ENCODE data around the gene ITPR1.

Gene ITPR1

DNA sequence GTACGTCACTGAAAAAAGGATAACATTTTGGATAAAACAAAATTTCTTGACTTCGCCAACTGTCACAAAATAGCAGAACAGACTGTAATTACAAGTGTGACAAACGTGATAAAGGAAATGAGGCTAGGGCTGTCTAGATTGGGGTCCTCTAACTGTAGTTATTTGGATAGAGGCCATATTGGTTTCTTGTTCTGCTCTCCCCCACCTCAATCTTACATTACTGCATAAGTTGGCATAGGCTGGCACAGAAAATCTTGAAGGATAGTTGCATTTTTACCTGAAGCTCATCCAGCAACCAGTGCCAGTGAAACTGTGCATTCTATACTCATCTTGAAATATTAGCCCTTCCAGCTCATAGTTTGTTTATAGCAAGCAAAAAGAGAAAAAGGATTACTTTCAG lies 84.6 kb downstream of the ITPR1 start:
- WGBS = 100% methylated on average over 1 of the region's 3 CpGs
- Histone ChIP-seq H3K4me2 (ENCODE audit: low read length, poor library complexity, severe bottlenecking) (no peak overlapping the region), H3K4ac (ENCODE audit: low read depth in 1 of 2, low read length in 2 of 2) (no peak overlapping the region)

GRCh38 chr3:4580346-4581123 lies 87.4 kb downstream of the ITPR1 start:
- H3K23ac ChIP-seq (ENCODE audit: low read length in 2 of 2) = no peak overlapping the region
- peaks cover 2% of the 10 kb centered on the region for H3K4me1 ChIP-seq (ENCODE audit: control insufficient read depth, insufficient read depth, low read depth, low read length)
- H4K8ac ChIP-seq (ENCODE audit: low read length) = no peak overlapping the region
- H4K91ac ChIP-seq (ENCODE audit: low read length) = no peak overlapping the region
- H2BK120ac ChIP-seq (ENCODE audit: low read depth, low read length) = no peak overlapping the region
- H3K9me3 ChIP-seq (ENCODE audit: control insufficient read depth, low read length) = no peaks in the 10 kb centered on the region
- no peaks in the 10 kb centered on the region for H3K79me1 ChIP-seq (replicated peaks; ENCODE audit: low read length, poor library complexity, severe bottlenecking)
- no peak overlapping the region for H3K27ac ChIP-seq (ENCODE audit: low read length, poor library complexity, severe bottlenecking)
- no peaks in the 10 kb centered on the region for H3K27me3 ChIP-seq (ENCODE audit: control insufficient read depth in 1 of 2, insufficient read depth in 1 of 2, low read length in 2 of 2)
- H2AFZ ChIP-seq (ENCODE audit: low read depth, low read length) = peak overlapping the region; percentile 63
- 84% methylated on average over 14 of the region's 14 CpGs for WGBS
- H3K4me2 ChIP-seq (ENCODE audit: low read length, poor library complexity, severe bottlenecking) = no peak overlapping the region
- H3K18ac ChIP-seq (ENCODE audit: low read depth in 1 of 2, low read length in 2 of 2) = peak overlapping the region in 1 of 2 experiments; percentile 70
- no peak overlapping the region for H2BK5ac ChIP-seq (ENCODE audit: low read depth, low read length, poor library complexity, severe bottlenecking)
- H3K4ac ChIP-seq (ENCODE audit: low read depth in 1 of 2, low read length in 2 of 2) = peak overlapping the region in 1 of 2 experiments; percentile 26
- peak overlapping the region in 1 of 2 experiments; percentile 55 for H3K14ac ChIP-seq (ENCODE audit: low read length in 2 of 2)
- no peaks in the 10 kb centered on the region for H3K36me3 ChIP-seq (ENCODE audit: control insufficient read depth in 1 of 2, insufficient read depth in 2 of 2, low read depth in 1 of 2, low read length in 2 of 2)
- H2BK12ac ChIP-seq (ENCODE audit: low read length in 2 of 2) = peak overlapping the region in 1 of 2 experiments; percentile 88
- H3K4me3 ChIP-seq (ENCODE audit: insufficient read depth in 1 of 2, low read depth in 1 of 2, low read length in 2 of 2) = no peak overlapping the region
- no peak overlapping the region for H2AK5ac ChIP-seq (ENCODE audit: low read length, severe bottlenecking)
- no peak for DNase-seq
- no peak overlapping the region for H2BK15ac ChIP-seq (ENCODE audit: low read depth, poor library complexity, severe bottlenecking)
- H3K9ac ChIP-seq (ENCODE audit: low read length) = no peak overlapping the region

More for the DNA sequence above, 84.6 kb downstream of the ITPR1 start:
- H3K9me3 ChIP-seq (ENCODE audit: control insufficient read depth, low read length) = no peaks in the 10 kb centered on the region
- no peak overlapping the region for H2AFZ ChIP-seq (ENCODE audit: low read depth, low read length)
- H4K91ac ChIP-seq (ENCODE audit: low read length) = no peak overlapping the region
- no peak for DNase-seq
- H4K8ac ChIP-seq (ENCODE audit: low read length) = no peak overlapping the region
- H2BK12ac ChIP-seq (ENCODE audit: low read length in 2 of 2) = no peak overlapping the region
- no peak overlapping the region for H3K23ac ChIP-seq (ENCODE audit: low read length in 2 of 2)
- H2BK15ac ChIP-seq (ENCODE audit: low read depth, poor library complexity, severe bottlenecking) = no peak overlapping the region
- no peak overlapping the region for H2BK120ac ChIP-seq (ENCODE audit: low read depth, low read length)
- no peak overlapping the region for H3K18ac ChIP-seq (ENCODE audit: low read depth in 1 of 2, low read length in 2 of 2)
- no peak overlapping the region for H3K14ac ChIP-seq (ENCODE audit: low read length in 2 of 2)
- no peak overlapping the region for H2BK5ac ChIP-seq (ENCODE audit: low read depth, low read length, poor library complexity, severe bottlenecking)
- H3K9ac ChIP-seq (ENCODE audit: low read length) = no peak overlapping the region
- H3K79me1 ChIP-seq (replicated peaks; ENCODE audit: low read length, poor library complexity, severe bottlenecking) = no peaks in the 10 kb centered on the region
- no peaks in the 10 kb centered on the region for H3K36me3 ChIP-seq (ENCODE audit: control insufficient read depth in 1 of 2, insufficient read depth in 2 of 2, low read depth in 1 of 2, low read length in 2 of 2)
- no peaks in the 10 kb centered on the region for H3K27me3 ChIP-seq (ENCODE audit: control insufficient read depth in 1 of 2, insufficient read depth in 1 of 2, low read length in 2 of 2)
- H3K4me3 ChIP-seq (ENCODE audit: insufficient read depth in 1 of 2, low read depth in 1 of 2, low read length in 2 of 2) = no peak overlapping the region
- peaks cover 2% of the 10 kb centered on the region for H3K4me1 ChIP-seq (ENCODE audit: control insufficient read depth, insufficient read depth, low read depth, low read length)
- H2AK5ac ChIP-seq (ENCODE audit: low read length, severe bottlenecking) = no peak overlapping the region
- no peak overlapping the region for H3K27ac ChIP-seq (ENCODE audit: low read length, poor library complexity, severe bottlenecking)

DNA sequence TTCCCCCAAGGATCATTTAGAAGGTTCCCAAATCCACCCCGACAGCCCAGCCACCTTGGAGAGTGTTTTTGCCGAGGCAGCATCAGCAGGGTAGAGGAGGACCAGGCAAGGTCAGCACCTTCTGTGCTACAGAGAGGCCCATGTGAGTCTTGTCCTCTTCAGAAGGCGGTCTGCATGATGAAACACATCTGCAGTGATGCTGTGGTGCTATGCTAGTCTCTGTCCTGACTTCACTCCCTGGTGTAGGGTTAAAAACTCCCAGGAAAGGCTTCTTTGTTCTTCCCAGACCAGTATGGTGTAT lies 87.9 kb downstream of the ITPR1 start:
- H3K27ac ChIP-seq (ENCODE audit: low read length, poor library complexity, severe bottlenecking) = no peak overlapping the region

DNA sequence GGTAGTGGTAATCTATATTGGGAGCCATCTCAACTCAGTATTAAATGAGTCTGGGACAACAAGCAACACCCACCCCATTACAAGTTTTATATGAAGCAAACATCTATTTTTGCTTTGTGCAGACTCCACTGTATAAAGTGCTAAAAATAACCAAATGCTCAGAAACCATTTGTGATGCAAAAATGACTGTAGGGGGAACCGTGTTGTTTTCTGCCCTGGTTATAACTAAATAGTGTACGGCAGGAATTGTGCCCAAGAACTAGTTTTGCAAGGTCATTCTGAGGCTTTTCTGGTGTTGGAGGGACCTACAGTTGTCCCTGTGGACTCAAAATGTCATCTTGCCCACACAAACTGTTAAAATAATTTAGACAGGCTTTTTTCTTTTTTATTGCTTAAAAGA lies 88.3 kb downstream of the ITPR1 start:
- no peak overlapping the region for H2BK5ac ChIP-seq (ENCODE audit: low read depth, low read length, poor library complexity, severe bottlenecking)
- H3K9ac ChIP-seq (ENCODE audit: low read length) = no peak overlapping the region
- H3K14ac ChIP-seq (ENCODE audit: low read length in 2 of 2) = no peak overlapping the region
- H3K9me3 ChIP-seq (ENCODE audit: control insufficient read depth, low read length) = no peaks in the 10 kb centered on the region
- no peak overlapping the region for H3K4me3 ChIP-seq (ENCODE audit: insufficient read depth in 1 of 2, low read depth in 1 of 2, low read length in 2 of 2)
- no peaks in the 10 kb centered on the region for H3K27me3 ChIP-seq (ENCODE audit: control insufficient read depth in 1 of 2, insufficient read depth in 1 of 2, low read length in 2 of 2)
- no peak overlapping the region for H3K18ac ChIP-seq (ENCODE audit: low read depth in 1 of 2, low read length in 2 of 2)
- no peaks in the 10 kb centered on the region for H3K79me1 ChIP-seq (replicated peaks; ENCODE audit: low read length, poor library complexity, severe bottlenecking)
- no peak overlapping the region for H2AFZ ChIP-seq (ENCODE audit: low read depth, low read length)
- no peak overlapping the region for H2BK15ac ChIP-seq (ENCODE audit: low read depth, poor library complexity, severe bottlenecking)
- no peak overlapping the region for H3K4me2 ChIP-seq (ENCODE audit: low read length, poor library complexity, severe bottlenecking)
- H4K8ac ChIP-seq (ENCODE audit: low read length) = no peak overlapping the region
- H3K27ac ChIP-seq (ENCODE audit: low read length, poor library complexity, severe bottlenecking) = no peak overlapping the region
- peaks cover 2% of the 10 kb centered on the region for H3K4me1 ChIP-seq (ENCODE audit: control insufficient read depth, insufficient read depth, low read depth, low read length)
- WGBS = 95% methylated on average over 2 of the region's 2 CpGs
- H2AK5ac ChIP-seq (ENCODE audit: low read length, severe bottlenecking) = no peak overlapping the region
- no peak overlapping the region for H4K91ac ChIP-seq (ENCODE audit: low read length)
- no peaks in the 10 kb centered on the region for H3K36me3 ChIP-seq (ENCODE audit: control insufficient read depth in 1 of 2, insufficient read depth in 2 of 2, low read depth in 1 of 2, low read length in 2 of 2)
- no peak overlapping the region for H2BK12ac ChIP-seq (ENCODE audit: low read length in 2 of 2)
- no peak overlapping the region for H3K23ac ChIP-seq (ENCODE audit: low read length in 2 of 2)
- no peak for DNase-seq
- H3K4ac ChIP-seq (ENCODE audit: low read depth in 1 of 2, low read length in 2 of 2) = no peak overlapping the region
- no peak overlapping the region for H2BK120ac ChIP-seq (ENCODE audit: low read depth, low read length)

More for the DNA sequence above, 87.9 kb downstream of the ITPR1 start:
- Histone ChIP-seq H3K18ac (ENCODE audit: low read depth in 1 of 2, low read length in 2 of 2) (no peak overlapping the region), H2BK15ac (ENCODE audit: low read depth, poor library complexity, severe bottlenecking) (no peak overlapping the region), H4K91ac (ENCODE audit: low read length) (no peak overlapping the region), H3K4me3 (ENCODE audit: insufficient read depth in 1 of 2, low read depth in 1 of 2, low read length in 2 of 2) (no peak overlapping the region), H2BK5ac (ENCODE audit: low read depth, low read length, poor library complexity, severe bottlenecking) (no peak overlapping the region), H3K23ac (ENCODE audit: low read length in 2 of 2) (no peak overlapping the region), H2AK5ac (ENCODE audit: low read length, severe bottlenecking) (no peak overlapping the region), H4K8ac (ENCODE audit: low read length) (no peak overlapping the region), H3K4me2 (ENCODE audit: low read length, poor library complexity, severe bottlenecking) (no peak overlapping the region), H2BK120ac (ENCODE audit: low read depth, low read length) (no peak overlapping the region), H2BK12ac (ENCODE audit: low read length in 2 of 2) (peak overlapping the region in 1 of 2 experiments; percentile 18), H3K14ac (ENCODE audit: low read length in 2 of 2) (no peak overlapping the region), H2AFZ (ENCODE audit: low read depth, low read length) (no peak overlapping the region), H3K4me1 (ENCODE audit: control insufficient read depth, insufficient read depth, low read depth, low read length) (peaks cover 2% of the 10 kb centered on the region), H3K79me1 (replicated peaks; ENCODE audit: low read length, poor library complexity, severe bottlenecking) (no peaks in the 10 kb centered on the region), H3K9ac (ENCODE audit: low read length) (no peak overlapping the region), H3K9me3 (ENCODE audit: control insufficient read depth, low read length) (no peaks in the 10 kb centered on the region), H3K4ac (ENCODE audit: low read depth in 1 of 2, low read length in 2 of 2) (no peak overlapping the region), H3K36me3 (ENCODE audit: control insufficient read depth in 1 of 2, insufficient read depth in 2 of 2, low read depth in 1 of 2, low read length in 2 of 2) (no peaks in the 10 kb centered on the region), H3K27me3 (ENCODE audit: control insufficient read depth in 1 of 2, insufficient read depth in 1 of 2, low read length in 2 of 2) (no peaks in the 10 kb centered on the region)
- peak; percentile 28 for DNase-seq
- WGBS = 66% methylated on average over 3 of the region's 3 CpGs

All from mesenchymal stem cell (in vitro differentiated cells and primary cell).